GM03348 (cell line): ENCODE results near the gene SUSD4.
"Not testable (repeated sequence)": the region's sequence is repeated elsewhere in the genome, so short reads cannot be mapped to it uniquely, and the experiment has no call there.

Source experiments
- DNase-seq: peaks from one replicate; pipeline ENCODE4 v3.0.0; 2012; ENCODE audit warnings: low spot score

SUSD4 gene

DNA sequence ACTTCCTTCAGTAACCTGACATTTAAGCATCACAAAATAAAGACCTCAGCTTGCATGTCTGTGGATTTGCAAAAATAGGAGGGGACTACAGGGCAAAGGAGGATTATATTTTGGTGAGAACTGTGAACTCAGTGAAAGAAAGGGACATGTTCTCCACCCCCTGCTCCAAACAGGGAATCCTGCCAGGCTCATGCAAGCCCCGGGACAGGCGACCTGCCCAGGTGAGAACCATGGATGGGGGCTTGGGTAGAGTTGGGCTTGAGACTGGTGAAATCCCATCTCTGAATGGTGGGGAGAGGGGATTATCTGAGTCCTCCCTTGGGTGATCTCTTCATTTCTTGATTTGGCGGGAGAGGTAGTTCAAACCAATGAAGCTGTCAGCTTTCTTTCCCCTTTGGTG lies 110.1 kb downstream of the SUSD4 start:
- DNase-seq = no peak

DNA sequence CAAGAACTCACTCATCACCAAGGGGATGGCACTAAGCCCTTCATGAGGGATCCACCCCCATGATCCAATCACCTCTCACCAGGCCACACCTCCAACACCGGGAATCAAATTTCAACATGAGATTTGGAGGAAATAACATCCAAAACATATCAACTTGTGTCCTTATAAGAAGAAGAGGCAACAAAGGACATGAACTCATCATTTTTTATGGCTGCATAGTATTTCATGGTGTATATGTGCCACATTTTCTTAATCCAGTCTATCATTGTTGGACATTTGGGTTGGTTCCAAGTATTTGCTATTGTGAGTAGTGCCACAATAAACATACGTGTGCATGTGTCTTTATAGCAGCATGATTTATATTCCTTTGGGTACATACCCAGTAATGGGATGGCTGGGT lies 112.6 kb downstream of the SUSD4 start:
- not testable (repeated sequence) for DNase-seq

DNA sequence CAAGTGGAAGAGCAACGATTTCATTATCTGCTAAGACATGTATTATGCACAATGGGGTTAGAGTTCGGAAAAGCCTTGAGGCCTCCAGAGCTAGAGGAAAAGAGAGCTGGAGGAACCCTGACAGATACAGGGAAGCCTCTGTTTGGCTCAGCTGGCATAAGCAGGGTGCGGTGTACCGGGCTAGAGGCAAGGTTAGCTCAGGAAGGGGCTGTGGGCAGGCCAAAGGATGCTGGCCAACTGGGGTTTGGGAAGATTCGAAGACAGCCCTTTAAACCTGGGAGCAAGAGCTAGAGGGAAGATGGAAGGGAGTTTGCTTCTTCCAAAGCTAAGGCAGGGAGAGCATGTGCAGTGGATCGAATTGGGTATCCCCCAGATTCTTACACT lies 113.4 kb downstream of the SUSD4 start:
- DNase-seq = no peak

DNA sequence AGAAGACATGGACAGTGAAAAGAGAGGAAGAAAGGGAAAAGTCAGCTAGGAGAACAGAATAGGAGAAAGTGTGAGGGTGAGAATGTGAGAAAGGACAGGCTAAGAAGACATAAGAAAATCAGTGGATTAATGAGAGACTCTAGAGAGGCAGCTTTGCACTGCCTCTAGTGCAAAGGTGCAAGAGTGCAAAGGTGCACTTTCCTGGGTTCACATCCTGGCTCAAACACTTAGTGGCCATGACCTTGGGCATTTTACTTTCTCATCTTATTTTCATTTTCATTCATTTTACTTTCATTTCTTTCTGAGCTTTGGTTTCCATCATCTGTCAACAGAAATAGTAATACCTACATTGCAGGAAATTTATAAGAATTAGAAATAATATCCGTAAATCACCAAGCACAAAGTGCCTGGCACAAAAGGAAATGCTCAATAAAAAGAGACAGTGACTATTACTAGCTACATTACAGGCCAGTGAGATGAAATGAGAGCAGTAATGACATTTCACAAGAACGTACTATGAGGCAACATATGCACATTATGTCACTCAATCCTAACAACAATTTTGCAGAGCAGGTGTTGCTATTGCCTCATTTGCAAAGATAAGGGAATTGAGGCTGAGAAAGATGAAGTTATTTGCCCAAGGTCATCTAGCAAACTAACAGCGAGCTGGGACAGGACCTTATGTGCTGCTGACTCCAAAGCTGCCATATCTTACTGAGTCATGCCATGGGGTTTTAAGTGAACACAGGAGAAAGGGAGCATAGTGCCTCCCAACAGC lies 113.9 kb downstream of the SUSD4 start:
- no peak for DNase-seq

DNA sequence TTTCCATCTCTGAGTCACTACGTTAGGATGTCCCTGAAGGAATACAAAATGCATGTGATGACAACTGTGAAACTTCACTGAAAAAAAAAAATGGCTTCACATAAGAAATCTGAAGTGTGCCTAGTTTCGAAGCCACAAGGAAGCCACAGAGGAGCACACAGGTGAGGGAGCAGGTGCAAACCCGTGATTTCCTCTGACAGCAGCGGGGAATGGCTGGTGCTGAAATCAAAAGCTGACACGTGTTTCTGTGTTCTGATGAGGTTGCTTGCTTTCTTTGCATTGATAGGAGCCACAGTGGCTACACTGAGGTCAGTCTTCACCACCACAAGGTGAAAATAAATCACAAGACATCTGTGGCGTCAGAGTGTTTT lies 115.2 kb downstream of the SUSD4 start:
- no peak for DNase-seq

DNA sequence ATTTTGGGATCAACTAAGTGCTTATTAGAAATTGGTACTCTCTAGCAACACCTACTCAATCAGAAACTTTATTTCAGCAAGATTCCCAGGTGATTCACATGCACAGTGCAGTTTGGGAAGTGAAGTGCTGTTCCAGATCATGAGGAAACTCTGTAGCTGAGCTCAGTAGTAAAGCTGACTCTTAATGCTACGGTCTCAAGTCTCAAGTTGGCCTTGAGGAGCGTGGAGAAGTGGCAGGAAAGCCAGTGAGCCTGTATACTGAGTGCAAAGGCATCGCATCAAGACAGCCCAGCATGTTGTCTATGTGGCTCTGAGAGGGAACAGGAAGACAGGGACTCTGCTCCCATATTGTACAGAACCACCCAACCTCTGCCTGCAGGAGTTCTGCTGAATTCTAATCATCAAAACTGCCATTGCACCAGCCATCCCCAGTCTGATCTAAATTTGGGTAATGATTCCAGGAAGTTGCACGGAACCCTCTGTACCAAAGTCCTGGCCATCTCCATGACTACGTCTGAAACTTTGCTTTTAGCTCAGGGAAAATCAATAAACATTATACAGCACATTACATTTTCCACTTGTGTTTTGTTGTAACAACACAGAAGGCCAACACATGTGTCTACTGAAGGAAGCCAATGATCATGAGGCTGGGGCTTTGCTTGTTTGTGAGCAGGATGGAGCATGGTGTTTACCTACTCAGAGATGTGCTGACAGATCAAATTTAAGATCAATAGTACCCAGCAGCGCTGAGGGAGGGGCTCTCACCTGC lies 115.8 kb downstream of the SUSD4 start:
- DNase-seq = no peak

DNA sequence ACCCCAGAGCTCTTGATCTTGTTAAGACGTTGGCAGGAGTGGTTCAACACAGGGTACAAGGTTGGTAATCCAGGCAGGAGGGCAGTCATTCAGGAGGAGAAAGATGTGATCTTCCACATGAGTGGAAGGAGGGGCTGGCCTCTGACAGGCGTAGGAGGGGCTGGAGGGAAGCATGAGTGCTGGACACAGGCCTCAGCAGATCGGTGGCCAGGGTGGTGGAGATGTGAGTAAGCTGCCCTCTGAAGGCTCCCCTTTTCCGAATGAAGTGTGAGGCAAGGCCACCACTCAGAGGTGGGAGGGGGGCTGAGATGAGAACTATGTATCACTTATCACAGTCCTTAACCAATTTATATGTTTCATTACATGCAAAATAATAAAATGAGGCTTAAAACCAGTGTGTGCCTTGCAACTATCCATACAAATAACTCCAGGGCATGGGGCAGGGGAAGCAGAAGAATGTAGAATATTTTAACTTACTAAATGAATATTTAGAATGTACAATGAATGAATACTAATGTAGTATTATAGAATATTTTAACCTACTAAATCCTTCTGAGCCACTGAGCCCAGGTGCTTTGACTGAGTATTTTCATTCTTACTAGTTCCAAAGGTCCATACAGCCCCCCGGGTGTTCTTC lies 117.4 kb downstream of the SUSD4 start:
- no peak for DNase-seq

DNA sequence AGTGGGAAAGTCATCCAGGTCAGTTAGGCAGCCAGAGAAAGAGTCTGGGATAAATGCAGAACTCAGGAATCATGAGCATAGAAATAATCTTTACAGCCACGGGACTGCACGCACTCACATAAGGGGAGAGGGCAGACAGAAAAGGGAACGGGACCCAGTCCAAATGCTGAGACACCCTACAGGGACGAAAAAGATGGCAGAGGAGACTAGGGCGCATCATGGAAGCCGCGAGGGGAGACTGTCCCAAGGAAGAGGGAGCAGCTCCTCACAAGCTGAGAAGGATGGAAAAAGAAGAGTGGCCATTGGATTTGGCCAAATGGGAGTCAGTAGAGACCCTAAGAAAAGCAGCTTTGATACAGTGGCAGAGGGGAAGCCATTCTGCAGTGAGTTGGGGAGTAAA lies 118.0 kb downstream of the SUSD4 start:
- DNase-seq = no peak

DNA sequence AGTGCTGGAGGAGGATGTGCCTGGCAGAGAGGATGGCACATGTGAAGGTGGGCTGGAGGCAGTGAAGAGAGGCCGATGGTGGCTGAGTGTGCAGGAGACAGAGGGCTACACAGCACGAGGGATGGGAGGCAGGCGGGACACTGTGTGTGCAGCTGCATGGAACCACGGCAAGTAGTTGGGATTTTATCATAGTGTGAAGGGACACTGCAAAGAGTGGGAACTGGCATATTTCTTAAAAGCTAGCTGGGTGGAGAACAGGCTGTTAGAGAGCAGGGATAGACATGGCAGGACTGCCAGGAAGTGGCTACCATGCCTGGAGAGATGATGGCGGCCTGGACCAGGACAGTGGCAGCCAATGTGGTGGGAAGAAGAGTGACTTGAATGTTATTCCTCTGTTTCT lies 118.6 kb downstream of the SUSD4 start:
- DNase-seq = no peak

DNA sequence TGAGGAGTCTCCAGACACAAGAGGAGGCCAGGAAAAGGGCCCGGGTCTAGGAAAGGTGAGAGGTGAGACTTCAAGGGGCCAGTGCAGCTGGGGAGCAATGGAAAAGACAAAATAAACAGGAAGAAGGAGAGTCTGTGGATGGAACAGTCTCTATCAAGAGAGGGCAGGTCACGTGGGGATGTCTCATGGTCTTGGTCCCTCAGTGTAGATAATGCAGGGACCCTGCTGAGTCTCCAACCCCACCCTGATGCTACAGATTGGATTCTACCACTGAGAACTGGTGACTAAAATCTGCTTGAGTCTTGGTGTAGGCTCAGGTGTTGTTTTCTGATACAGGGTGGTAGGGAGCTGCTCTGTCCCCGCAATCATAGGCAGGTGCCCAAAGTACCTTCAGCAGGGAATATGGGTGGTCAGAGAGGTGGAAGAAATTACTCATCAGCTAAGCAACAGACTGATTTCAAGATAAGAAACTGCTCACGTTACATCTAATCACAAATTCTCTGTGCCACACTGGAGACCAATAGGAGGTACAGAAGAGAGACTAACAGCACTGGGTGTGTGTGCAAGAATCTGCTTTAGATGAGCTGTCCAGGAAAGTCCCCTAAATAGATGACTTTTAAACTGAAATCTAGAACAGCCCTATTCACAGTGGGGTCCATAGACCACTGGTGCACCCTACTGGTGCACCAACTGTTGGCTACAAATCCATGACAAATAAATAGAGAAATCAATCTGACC lies 119.4 kb downstream of the SUSD4 start:
- DNase-seq = no peak

DNA sequence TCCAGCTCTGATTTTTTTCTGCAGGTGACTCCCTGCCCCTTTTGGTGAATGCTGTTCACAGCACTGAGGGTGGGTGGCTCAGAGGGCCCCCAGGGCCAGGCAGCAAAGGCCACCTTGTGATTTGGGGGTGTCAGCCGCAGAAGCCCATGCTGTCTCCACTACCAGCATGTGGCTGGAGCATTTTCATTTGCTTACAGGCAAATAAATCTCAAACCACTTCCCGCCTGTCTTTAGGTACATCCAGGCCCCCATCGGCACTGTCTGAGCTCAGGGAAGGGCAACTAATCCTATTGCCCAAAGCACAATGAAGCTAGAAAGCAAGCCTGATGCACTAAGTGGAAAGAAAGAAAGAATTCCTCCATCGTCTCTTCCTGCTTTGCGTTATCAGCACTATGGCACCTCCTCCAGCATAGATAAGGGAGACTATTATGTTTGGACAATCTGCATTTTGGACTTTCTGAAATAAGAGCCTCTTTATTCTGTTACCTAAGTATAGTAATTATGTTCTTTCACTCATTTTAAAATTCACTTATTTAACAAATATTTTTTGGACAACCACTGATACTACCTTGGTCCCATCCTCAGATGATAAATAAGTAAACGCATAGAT lies 120.4 kb downstream of the SUSD4 start:
- no peak for DNase-seq

DNA sequence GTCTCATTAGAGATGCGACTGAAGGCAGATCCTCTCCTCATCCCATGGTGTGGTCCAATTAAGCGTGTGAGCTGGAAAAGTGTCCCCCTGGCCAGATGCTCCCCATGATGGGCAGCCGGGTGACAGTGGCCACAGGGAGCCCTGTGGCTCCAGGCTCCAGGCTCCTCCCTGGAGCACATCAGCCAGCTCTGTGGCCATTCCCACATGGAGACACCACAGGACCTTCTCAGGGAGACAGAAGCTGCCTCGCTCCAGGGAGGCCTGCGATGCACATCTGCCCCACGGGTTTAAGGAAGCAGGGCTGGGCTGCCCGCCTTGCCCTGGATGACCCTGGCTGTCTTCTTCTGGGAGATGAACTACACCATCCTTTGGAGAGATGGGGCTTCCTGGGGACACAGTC lies 121.0 kb downstream of the SUSD4 start:
- DNase-seq = no peak

DNA sequence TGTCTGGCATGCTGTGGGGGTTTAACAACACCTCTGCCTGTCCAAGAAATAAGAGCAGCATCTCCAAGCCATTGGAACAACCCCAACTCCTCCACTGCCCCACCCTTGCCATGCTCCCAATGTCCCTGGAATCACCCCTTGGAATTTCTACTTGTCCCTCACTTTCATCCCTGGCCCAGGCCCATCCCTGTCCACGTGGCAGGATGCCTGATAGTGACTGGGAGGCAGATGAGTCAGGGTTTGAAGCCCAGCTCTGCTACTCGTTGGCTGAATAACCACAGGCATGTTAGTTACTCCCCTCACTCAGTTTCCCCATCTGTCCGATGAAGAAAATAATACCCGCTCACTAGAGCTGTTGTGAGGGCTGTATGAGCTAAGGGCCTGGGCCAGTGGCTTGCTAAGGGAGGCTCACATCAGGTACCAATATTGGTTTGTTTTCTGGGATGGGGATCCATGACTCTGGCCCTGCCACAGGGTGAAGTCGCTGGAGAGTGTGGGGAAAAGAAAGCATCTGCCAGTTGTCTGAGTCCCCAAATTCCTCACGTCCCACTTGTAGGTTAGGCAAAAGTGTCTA lies 121.5 kb downstream of the SUSD4 start:
- peak; percentile 37 for DNase-seq

DNA sequence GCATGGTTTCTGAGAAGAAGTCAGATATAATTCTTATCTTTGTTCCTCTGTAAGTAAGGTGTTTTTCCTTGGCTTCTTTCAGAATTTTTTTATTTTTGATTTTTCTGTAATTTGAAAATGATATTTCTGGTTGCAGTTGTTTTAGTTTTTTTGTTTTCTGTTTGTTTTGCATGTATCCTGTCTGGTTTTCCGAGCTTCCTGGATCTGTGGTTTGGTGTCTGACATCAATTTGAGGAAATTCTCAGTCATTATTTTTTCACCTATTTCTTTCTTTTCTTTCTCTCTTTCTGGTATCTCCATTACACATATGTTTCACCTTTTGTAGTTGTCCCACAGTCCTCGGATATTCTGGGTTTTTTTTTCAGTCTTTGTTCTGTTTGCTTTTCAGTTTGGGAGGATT lies 123.9 kb downstream of the SUSD4 start:
- no peak for DNase-seq

DNA sequence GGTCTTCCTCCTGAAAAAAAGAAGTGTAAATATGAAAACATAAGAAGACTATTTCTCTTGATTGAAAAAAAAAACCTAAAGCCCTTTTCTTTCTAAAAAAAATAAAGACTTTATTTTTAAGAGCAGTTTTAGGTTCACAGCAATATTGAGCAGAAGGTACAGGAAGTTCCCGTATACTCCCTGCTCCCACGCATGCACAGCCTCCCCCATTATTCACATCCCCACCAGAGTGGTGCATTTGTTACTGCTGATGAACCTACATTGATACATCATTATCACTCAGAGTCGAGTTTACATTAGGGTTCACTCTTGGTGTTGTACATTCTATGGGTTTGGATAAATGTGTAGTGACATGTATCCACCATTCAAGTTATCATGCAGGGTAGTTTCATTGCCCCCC lies 128.9 kb downstream of the SUSD4 start:
- DNase-seq = no peak

DNA sequence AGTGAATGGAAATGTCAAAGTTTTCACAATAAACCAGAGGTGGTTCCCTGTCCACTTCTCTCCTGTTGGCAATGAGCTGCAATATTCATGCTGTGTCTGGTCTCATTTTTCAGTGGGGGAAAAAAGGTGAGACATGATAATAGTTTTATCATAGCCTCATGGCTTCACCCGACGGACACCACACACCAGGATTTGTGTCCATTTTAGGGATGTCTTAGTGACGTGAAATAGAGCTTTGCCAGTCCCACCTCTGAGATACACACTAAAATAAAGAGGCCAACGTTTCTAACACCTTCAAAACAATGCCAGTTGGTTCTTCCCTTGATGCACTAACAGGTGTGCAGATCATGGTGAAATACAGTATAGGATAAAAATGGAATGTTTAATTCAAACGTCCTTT lies 129.4 kb downstream of the SUSD4 start:
- no peak for DNase-seq

DNA sequence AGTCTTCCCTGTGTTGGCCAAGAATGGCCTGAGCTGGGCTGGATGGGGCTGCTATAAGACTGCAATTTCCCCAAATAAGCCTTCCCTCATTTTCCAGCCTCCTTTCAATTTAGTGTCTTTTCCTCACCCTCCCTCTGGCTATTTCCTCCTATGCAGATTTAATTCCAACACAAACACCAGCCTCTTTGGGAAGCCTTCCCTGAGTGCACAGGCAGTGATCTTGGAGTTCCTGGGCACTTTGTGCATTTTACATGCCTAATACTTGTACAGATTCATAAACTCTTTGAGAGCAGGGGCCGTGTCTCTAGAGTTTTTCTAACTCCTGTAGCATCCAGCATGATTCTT lies 129.8 kb downstream of the SUSD4 start:
- DNase-seq = no peak

DNA sequence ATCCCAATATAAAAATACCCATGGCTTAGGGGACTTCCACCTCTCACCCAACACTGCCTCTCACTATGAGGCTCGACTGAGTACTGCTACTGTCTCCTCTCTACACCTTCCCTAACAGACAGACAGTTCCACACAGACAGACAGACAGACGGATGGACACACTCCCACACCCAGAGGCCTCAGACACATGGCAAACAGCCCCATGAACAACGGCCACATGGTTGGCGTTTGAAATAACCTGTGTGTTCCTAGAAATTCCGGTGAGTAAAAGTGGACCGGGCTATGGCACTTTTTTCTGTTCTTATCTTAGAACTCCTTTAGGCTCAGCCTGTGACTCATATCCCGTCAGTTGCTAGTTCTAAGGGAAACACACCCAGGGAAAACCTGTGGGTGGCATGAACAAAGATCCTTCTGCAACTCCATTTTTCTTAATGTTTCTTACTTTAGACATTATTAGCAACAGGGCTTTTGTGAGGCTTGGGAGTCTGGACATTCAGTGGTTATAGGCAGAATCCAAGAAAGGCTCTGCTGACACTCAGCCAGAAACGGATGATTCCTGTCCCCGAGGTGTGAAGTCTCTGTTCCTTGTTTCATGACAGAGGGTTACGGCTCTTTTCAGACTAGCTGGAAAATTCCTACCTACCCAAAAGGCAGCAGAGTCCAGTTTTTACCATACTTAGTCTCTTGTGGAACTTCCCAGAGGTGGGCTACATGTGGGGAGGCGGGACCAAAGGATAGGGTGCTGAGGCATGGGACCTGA lies 130.4 kb downstream of the SUSD4 start:
- peak; percentile 81 for DNase-seq

DNA sequence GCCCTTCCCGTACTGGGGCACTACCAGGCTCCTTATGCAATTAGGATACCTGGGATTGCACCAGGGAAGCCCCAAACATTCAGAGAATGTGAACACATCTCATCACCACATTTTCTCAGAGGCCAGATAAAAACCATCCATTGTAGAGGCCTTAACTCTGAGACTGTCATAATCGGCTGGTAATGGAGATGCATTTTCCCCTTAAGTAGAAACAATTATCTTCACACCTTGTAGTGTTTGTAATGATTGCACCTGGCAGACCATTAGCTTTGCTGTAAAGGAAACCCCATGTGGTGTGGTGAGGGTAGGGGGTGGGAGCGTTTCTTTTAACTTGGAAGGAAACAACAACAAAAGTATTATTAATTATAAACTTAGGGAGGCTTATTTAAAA lies 131.0 kb downstream of the SUSD4 start:
- DNase-seq = no peak

DNA sequence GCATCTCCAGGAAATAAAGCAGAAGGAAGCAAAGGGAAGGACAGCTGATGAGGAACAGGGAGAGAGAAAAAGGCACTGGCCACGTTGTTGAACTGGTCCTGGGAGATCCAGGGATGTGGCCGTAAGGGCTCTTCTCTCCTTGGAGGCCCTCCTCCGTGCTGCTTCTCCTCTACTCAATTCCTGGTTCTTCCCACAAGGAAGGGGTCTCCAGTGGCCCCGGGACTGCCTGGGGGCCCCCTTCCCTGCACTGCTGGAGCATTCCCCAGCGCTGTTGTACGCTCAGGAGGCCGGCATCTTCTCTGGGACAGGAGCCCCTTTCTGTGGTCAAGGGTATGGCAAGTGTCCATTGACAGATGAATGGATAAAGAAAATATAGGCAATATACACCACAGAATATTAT lies 132.4 kb downstream of the SUSD4 start:
- no peak for DNase-seq

DNA sequence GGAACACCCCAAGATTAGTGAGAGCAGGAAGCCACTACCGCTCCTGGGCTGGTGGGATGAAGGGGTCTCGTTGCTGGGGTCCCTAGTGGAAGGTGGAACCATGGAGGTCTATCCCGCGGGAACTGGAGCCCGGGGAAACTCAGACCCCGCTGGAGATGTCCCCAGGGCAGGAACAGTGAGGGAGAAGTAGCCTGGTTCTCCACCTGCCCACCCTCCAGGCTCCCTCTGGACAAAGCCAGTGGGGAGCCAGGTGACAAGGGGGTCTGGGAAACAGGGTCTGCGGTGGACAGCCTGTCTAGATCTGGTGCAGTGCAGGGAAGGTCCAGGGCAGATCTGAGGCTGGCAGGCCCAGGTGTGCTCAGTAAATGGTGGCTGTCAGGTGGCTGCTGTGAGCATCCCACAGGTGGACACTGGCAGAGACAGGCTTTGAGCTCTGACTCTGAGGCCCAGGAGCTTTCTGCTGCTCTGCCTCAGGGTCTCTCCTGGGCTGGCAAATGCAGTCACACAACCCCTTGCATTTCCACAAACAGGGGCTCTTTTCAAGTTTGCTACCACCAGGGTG lies 132.9 kb downstream of the SUSD4 start:
- DNase-seq = no peak
